WTC11 (cell line): ENCODE measurements around the gene PNRC1.
"Not testable (repeated sequence)": the region's sequence is repeated elsewhere in the genome, so short reads cannot be mapped to it uniquely, and the experiment has no call there.

Source experiments
- CTCF ChIP-seq: fragments of 200-600 bp; IDR thresholded peaks from 2 replicates; pipeline ENCODE4 v1.8.0; 2022; ENCODE audit warnings: antibody characterized with exemption
- E2F4 ChIP-seq: sonication (generic); formaldehyde crosslinking; IDR thresholded peaks from 2 replicates; pipeline ENCODE4 v1.8.1; 2022; ENCODE audit warnings: low read depth, mild to moderate bottlenecking, moderate library complexity, missing genetic modification reagents, borderline replicate concordance
- ELF4 ChIP-seq: sonication (generic); formaldehyde crosslinking; IDR thresholded peaks from 2 replicates; pipeline ENCODE4 v1.8.1; 2022; ENCODE audit warnings: low read depth, mild to moderate bottlenecking, moderate library complexity, missing genetic modification reagents
- ESRRA ChIP-seq: sonication (generic); formaldehyde crosslinking; IDR thresholded peaks from 2 replicates; pipeline ENCODE4 v1.8.1; 2022; ENCODE audit warnings: mild to moderate bottlenecking, missing genetic modification reagents, borderline replicate concordance
- FOXK1 ChIP-seq: sonication (generic); formaldehyde crosslinking; IDR thresholded peaks from 2 replicates; pipeline ENCODE4 v1.8.0; 2022; ENCODE audit warnings: mild to moderate bottlenecking, moderate library complexity, missing genetic modification reagents
- FOXP1 ChIP-seq: sonication (generic); formaldehyde crosslinking; IDR thresholded peaks from 2 replicates; pipeline ENCODE4 v1.8.0; 2022; ENCODE audit warnings: missing genetic modification reagents, mild to moderate bottlenecking, moderate library complexity, borderline replicate concordance
- MXD4 ChIP-seq: fragments of 250-450 bp; sonication (Bioruptor Pico); IDR thresholded peaks from 2 replicates; pipeline ENCODE4 v1.8.0; 2021; ENCODE audit warnings: mild to moderate bottlenecking, moderate library complexity, borderline replicate concordance
- NFE2L1 ChIP-seq: sonication (generic); formaldehyde crosslinking; IDR thresholded peaks from 2 replicates; pipeline ENCODE4 v1.8.1; 2023; ENCODE audit warnings: missing genetic modification reagents
- TEAD4 ChIP-seq: sonication (generic); formaldehyde crosslinking; IDR thresholded peaks from 2 replicates; pipeline ENCODE4 v1.8.0; 2022; ENCODE audit warnings: mild to moderate bottlenecking, missing genetic modification reagents
- USF2 ChIP-seq: sonication (generic); formaldehyde crosslinking; IDR thresholded peaks from 2 replicates; pipeline ENCODE4 v1.8.1; 2023; ENCODE audit warnings: mild to moderate bottlenecking, missing genetic modification reagents, moderate library complexity
- ZNF396 ChIP-seq: fragments of 250-450 bp; sonication (Bioruptor Pico); IDR thresholded peaks from 2 replicates; pipeline ENCODE4 v1.8.0; 2021; ENCODE audit warnings: mild to moderate bottlenecking, moderate library complexity, borderline replicate concordance
- ZNF416 ChIP-seq: fragments of 250-450 bp; sonication (Bioruptor Pico); IDR thresholded peaks from 2 replicates; pipeline ENCODE4 v1.9.0; 2021; ENCODE audit warnings: mild to moderate bottlenecking, inconsistent platforms
- ZSCAN18 ChIP-seq: fragments of 250-450 bp; sonication (Bioruptor Pico); IDR thresholded peaks from 2 replicates; pipeline ENCODE4 v2.1.2; 2022; ENCODE audit warnings: mild to moderate bottlenecking, moderate library complexity
- TF ChIP-seq, protein P1 (sequence below): sonication (generic); formaldehyde crosslinking; IDR thresholded peaks from 2 replicates; pipeline ENCODE4 v1.8.0; 2022; ENCODE audit warnings: mild to moderate bottlenecking, missing genetic modification reagents

DNA sequence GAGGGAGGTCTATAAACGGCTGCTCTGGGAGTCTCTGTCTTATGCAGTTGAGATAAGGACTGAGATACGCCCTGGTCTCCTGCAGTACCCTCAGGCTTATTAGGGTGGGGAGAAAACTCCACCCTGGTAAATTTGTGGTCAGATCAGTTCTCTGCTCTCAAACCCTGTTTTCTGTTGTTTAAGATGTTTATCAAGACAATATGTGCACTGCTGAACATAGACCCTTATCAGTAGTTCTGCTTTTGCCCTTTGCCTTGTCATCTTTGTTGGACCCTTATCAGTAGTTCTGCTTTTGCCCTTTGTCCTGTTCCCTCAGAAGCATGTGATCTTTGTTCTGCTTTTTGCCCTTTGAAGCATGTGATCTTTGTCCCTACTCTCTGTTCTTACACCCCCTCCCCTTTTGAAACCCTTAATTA, 47.7 kb downstream of the PNRC1 start:
- TF ChIP-seq ELF4 (CRISPR knock-in tag); FOXK1 (CRISPR knock-in tag); CTCF; USF2 (CRISPR knock-in tag); ESRRA (CRISPR knock-in tag); MXD4 (CRISPR knock-in tag); E2F4 (CRISPR knock-in tag); NFE2L1 (CRISPR knock-in tag); TEAD4 (CRISPR knock-in tag); ZSCAN18 (CRISPR knock-in tag); FOXP1 (CRISPR knock-in tag); ZNF416 (CRISPR knock-in tag); ZNF396 (CRISPR knock-in tag): not testable (repeated sequence)
- TF ChIP-seq, protein P1, sequence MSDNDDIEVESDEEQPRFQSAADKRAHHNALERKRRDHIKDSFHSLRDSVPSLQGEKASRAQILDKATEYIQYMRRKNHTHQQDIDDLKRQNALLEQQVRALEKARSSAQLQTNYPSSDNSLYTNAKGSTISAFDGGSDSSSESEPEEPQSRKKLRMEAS (CRISPR knock-in tag): not testable (repeated sequence)
